GM19099 (cell line): ENCODE measurements around the gene BBLN.
A peak's percentile ranks its signal among the peaks of the same experiment; 100 is the strongest.

Experiments used
- POLR2A ChIP-seq: IDR thresholded peaks from 3 replicates; pipeline ENCODE4 v1.6.1; 2011; ENCODE audit warnings: low read depth; ENCODE audit not compliant: insufficient read length; ENCODE audit errors: extremely low read depth

The BBLN gene

GRCh38 chr9:128188209-128188608 lies 28.1 kb downstream of the BBLN start:
- TF ChIP-seq POLR2A, result no peak

GRCh38 chr9:128190013-128190412 lies 29.9 kb downstream of the BBLN start:
- no peak for TF ChIP-seq POLR2A

- TF ChIP-seq POLR2A, result no peak
These were observed 30.7 kb downstream of the BBLN start for GRCh38 chr9:128190516-128191405.

DNA sequence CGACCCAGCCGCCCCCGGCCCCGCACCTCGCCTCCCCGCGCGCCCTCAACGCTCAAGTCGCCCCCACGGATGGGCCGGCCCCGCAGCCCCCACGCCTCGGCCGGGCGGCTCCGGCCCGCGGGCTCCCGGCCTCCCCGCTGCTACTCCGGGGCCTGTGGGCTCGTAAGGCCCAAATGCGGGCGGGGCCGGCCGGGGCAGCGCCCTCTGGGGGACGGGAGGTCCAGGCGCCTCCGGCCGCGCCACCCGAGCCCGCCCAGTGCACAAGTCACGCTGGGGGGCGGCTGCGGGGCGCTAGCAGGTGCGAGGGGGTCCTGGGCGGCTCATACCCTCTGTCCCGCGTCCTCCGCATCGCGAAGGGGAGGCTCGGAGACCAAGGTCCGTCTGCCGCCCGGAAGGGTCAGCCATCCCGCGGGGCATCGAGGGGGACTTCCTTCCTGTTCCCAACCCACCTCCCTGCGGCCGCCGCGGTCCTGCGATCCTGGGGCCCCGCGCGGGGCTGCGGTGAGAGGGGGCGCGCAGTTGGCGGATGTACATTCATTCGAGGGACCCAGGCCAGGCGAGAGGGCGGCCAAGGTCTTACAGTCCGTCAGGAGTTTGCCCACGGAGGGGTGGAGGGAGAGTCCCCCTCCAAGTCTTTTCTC lies 31.5 kb downstream of the BBLN start, which contains the start of gene CIZ1:
Gene CIZ1 (minus strand): TSS at position 167 of the 641 bp plus-strand sequence. CDS start 715 bp downstream, outside the sequence.
- peak; percentile 91 for TF ChIP-seq POLR2A

GRCh38 chr9:128192601-128193371 lies 32.7 kb downstream of the BBLN start:
- peak; percentile 27 for TF ChIP-seq POLR2A

GRCh38 chr9:128193469-128194096 lies 33.5 kb downstream of the BBLN start:
- TF ChIP-seq POLR2A, result no peak

- no peak for TF ChIP-seq POLR2A
These were observed 41.6 kb downstream of the BBLN start for GRCh38 chr9:128201441-128202369.

GRCh38 chr9:128202648-128203023 lies 42.6 kb downstream of the BBLN start:
- TF ChIP-seq POLR2A, result no peak

GRCh38 chr9:128203024-128203706 lies 43.1 kb downstream of the BBLN start, which contains the start of gene DNM1:
Gene DNM1 (plus strand): TSS chr9:128203379. CDS start chr9:128203471, 92 bp downstream.
- TF ChIP-seq POLR2A, result no peak

DNA sequence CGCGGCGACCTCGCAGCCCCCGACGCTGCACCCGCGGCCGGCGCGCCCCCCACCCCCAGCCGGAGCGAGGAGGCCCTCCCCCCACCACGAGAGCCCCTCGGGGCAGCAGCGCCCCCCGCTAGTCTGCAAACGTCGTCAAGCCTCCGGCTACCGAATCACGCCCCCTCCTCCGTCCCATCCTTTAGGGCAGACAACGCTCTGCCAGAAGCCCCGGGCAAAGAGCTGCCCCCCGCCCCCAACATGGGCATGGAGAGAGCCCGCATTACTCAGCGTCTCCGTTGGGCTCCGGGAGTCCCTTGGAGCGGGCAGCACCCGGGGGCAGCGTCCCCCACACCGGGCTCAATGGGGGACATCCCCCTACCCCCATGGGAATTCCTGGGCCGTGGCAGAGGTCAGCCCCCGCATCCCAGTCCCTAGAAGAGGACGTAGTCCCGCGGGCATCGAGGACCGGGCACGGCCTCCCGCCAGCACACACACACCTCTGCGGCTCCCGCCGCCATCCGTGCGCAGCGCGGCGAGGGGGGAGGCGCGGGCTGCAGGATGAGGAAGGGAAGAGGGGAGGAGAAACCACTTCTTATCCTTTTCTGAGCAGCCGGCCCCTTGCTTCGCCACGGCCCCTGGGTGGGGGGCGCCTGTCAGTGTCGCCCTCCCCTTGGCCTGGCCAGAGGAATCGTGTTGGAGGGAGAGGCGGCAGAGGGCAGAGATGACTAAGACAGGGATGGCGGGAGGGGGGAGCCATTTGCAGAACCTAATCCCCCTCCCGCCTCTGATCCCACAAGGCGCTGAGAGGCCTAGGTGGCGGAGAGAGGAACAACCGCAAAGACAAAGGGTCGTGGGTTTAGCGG lies 43.9 kb downstream of the BBLN start:
- TF ChIP-seq POLR2A, result no peak

DNA sequence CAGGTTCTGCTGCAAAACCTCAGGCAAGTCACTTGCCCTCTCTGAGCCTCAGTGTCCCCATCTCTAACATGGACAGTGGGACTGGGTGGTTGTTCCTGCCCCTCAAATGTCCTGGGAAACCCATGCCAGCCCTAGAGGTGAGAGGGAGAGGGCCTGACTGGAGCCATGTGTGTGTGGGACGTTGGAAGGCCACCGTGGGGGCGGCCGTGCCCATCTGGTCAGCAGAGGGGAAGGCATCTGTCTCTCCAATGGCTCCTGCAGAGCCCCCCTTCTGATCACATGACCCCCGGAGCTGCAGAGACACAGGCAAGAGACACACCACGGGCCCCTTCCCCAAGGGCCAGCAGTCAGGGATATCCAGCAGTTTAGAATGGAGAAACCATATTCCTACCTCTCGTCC lies 44.8 kb downstream of the BBLN start:
- TF ChIP-seq POLR2A, result no peak

- TF ChIP-seq POLR2A, result no peak
These were observed 45.4 kb downstream of the BBLN start for GRCh38 chr9:128205296-128205944.
